BE2C (cell line): ENCODE data around the gene SYCN.

Experiments used
- DNase-seq: peaks from one replicate; pipeline ENCODE4 v3.0.0-alpha.2; 2020
- H3K27me3 ChIP-seq: fragments of 250-450 bp; sonication (Bioruptor Pico); 2 replicates; pipeline ENCODE4 v1.5.1; 2020; ENCODE audit warnings: mild to moderate bottlenecking
- H3K36me3 ChIP-seq: fragments of 250-450 bp; sonication (Bioruptor Pico); 2 replicates; pipeline ENCODE4 v1.5.1; 2020; ENCODE audit warnings: mild to moderate bottlenecking
- H3K4me1 ChIP-seq: fragments of 250-450 bp; sonication (Bioruptor Pico); 2 replicates; pipeline ENCODE4 v1.5.1; 2020
- H3K4me3 ChIP-seq: 2 replicates; pipeline ENCODE4 v1.5.1; 2011; ENCODE audit warnings: low read depth, low read length
- H3K9me3 ChIP-seq: fragments of 250-450 bp; sonication (Bioruptor Pico); 2 replicates; pipeline ENCODE4 v1.5.1; 2020
- CTCF ChIP-seq: IDR thresholded peaks from 2 replicates; pipeline ENCODE4 v1.5.1; 2012; ENCODE audit warnings: mild to moderate bottlenecking, low read depth, low read length

SYCN gene

GRCh38 chr19:39211731-39212374 is 7.8 kb upstream of the SYCN start:
- Histone ChIP-seq H3K4me3 (no peak overlapping the region), H3K4me1 (no peaks in the 10 kb centered on the region), H3K36me3 (no peaks in the 10 kb centered on the region), H3K9me3 (no peaks in the 10 kb centered on the region), H3K27me3 (no peaks in the 10 kb centered on the region)
- no peak for TF ChIP-seq CTCF
- no peak for DNase-seq

GRCh38 chr19:39209196-39209595 is 5.1 kb upstream of the SYCN start:
- Histone ChIP-seq H3K27me3 (peaks cover 5% of the 10 kb centered on the region), H3K9me3 (no peaks in the 10 kb centered on the region), H3K4me1 (no peaks in the 10 kb centered on the region), H3K4me3 (no peak overlapping the region), H3K36me3 (no peaks in the 10 kb centered on the region)
- no peak for TF ChIP-seq CTCF
- DNase-seq: no peak

- H3K27me3 ChIP-seq: peaks cover 14% of the 10 kb centered on the region
- H3K4me3 ChIP-seq: no peak overlapping the region
- H3K4me1 ChIP-seq: no peaks in the 10 kb centered on the region
- no peak for DNase-seq
- TF ChIP-seq CTCF: no peak
- H3K36me3 ChIP-seq: no peaks in the 10 kb centered on the region
- no peaks in the 10 kb centered on the region for H3K9me3 ChIP-seq
Observed at GRCh38 chr19:39208175-39208795, 4.2 kb upstream of the SYCN start.

GRCh38 chr19:39207293-39207836 is 3.3 kb upstream of the SYCN start:
- no peak for DNase-seq
- Histone ChIP-seq H3K4me1 (no peaks in the 10 kb centered on the region), H3K9me3 (no peaks in the 10 kb centered on the region), H3K4me3 (no peak overlapping the region), H3K27me3 (peaks cover 21% of the 10 kb centered on the region), H3K36me3 (no peaks in the 10 kb centered on the region)
- TF ChIP-seq CTCF: no peak

GRCh38 chr19:39206122-39206521 is 2.1 kb upstream of the SYCN start:
- H3K9me3 ChIP-seq: no peaks in the 10 kb centered on the region
- no peak for TF ChIP-seq CTCF
- no peaks in the 10 kb centered on the region for H3K36me3 ChIP-seq
- no peak overlapping the region for H3K4me3 ChIP-seq
- H3K27me3 ChIP-seq: peaks cover 21% of the 10 kb centered on the region
- H3K4me1 ChIP-seq: no peaks in the 10 kb centered on the region
- no peak for DNase-seq

GRCh38 chr19:39205449-39205764 is 1.3 kb upstream of the SYCN start:
- Histone ChIP-seq H3K36me3 (no peaks in the 10 kb centered on the region), H3K27me3 (peaks cover 21% of the 10 kb centered on the region), H3K4me3 (no peak overlapping the region), H3K9me3 (no peaks in the 10 kb centered on the region), H3K4me1 (no peaks in the 10 kb centered on the region)
- DNase-seq: no peak
- TF ChIP-seq CTCF: no peak
